Pancreas (tissue), 10 donors: ENCODE data around the gene ANKRD24. TPM values are rescaled to one million over a fixed set of nuclear protein-coding genes. Genes with fewer than 3 reads are reported as not detected.
"Not testable (repeated sequence)": the region's sequence is repeated elsewhere in the genome, so short reads cannot be mapped to it uniquely, and the experiment has no call there.

ENCODE experiments used
- ATAC-seq, 4 donors: fragments of 200-7000 bp; cut with Tn5 transposase; one replicate each; pipeline versions ENCODE4 v1.8.0 to v1.9.1; 2020; ENCODE audit warnings: mild to moderate bottlenecking in 4 of 4, moderate library complexity in 4 of 4
- DNase-seq, 6 donors: peaks; one replicate each; pipeline ENCODE4 v3.0.0-alpha.2; 2020
- FAIRE-seq: peaks from 2 replicates; lab custom pipeline; 2012; peaks lifted over from hg19 to GRCh38; lab: Jason Lieb, UNC
- H3K27ac ChIP-seq, 4 donors: fragments of 200-600 bp; sonication (generic); 1 replicate in 3 of 4; 2 replicates in 1 of 4; pipeline versions ENCODE4 v1.5.0 to v1.8.0; 2020
- H3K27me3 ChIP-seq, 4 donors: fragments of 200-600 bp; one replicate each; pipeline ENCODE4 v1.8.0; 2021
- H3K36me3 ChIP-seq, 3 donors: fragments of 200-600 bp; sonication (generic) in 1 of 3; one replicate each; pipeline versions ENCODE4 v1.5.0 to v1.8.0; 2020 to 2021
- H3K4me1 ChIP-seq, 3 donors: fragments of 200-600 bp; one replicate each; pipeline ENCODE4 v1.8.0; 2021
- H3K4me3 ChIP-seq, 4 donors: fragments of 200-600 bp; sonication (generic) in 2 of 4; one replicate each; pipeline versions ENCODE4 v1.5.0 to v1.8.0; 2020 to 2021
- H3K9me3 ChIP-seq, 4 donors: fragments of 200-600 bp; one replicate each; pipeline ENCODE4 v1.8.0; 2021
- CTCF ChIP-seq, 4 donors: fragments of 200-600 bp; sonication (generic) in 3 of 4; IDR thresholded peaks; one replicate each; pipeline versions ENCODE4 v1.5.0 to v1.8.0; 2021; ENCODE audit warnings: antibody characterized with exemption in 4 of 4
- WGBS, 2 donors: extraction: QIAGEN DNeasy Blood & Tissue Kit; methylation state at CpG; one replicate each; pipeline ENCODE4 v1.1.7; 2013; 5-methylcytosine and 5-hydroxymethylcytosine counted together
- intact Hi-C, 3 donors: fragments of 100-400 bp; cut with DNase I; formaldehyde crosslinking; loops; one replicate each; pipeline versions ENCODE4 v1.11.1 to v1.14.2; 2022
- polyA plus RNA-seq, 2 donors: library from polyadenylated mRNA; stranded (reverse); fragments of 200-250 nt; gene quantifications; one replicate each; pipeline ENCODE4 v1.2.3, GENCODE V29; 2013
- total RNA-seq, 6 donors: library from RNA; stranded (reverse); fragmentation: NEBNext Ultra II Directional in 4 of 6; extraction: Animal tissue kit (Norgen Biotek cat#: 25700) in 4 of 6; gene quantifications; one replicate each; pipeline versions ENCODE4 v1.2.1 to v1.2.4, GENCODE V29; 2021 to 2023
- donor health status: healthy with polysubstance abuse.
- donor health status: DM: no; HTN: no; CAD: no; lungs with moderate emphysema.
- donor health status: DM: no; HTN: no; CAD: no.
- donor health status: control.
- donor health status: control.
- donor health status: Bipolar disorder and iron deficiency.
- donor health status: DM: yes; HTN: yes; CAD: no.
- donor health status: DM: no; HTN: no; CAD: no.
- donor health status: DM: no; HTN: no; CAD: no.
- donor health status: DM: yes; HTN: yes; CAD: no.

The ANKRD24 gene
- total and polyA plus RNA-seq, 8 donors, result 0.70 to 14.2 (median 1.9) TPM

GRCh38 chr19:4151623-4152022, 30.9 kb upstream of the ANKRD24 start:
- DNase-seq, result no peak
- no peaks in the 10 kb centered on the region for H3K36me3 ChIP-seq
- intact Hi-C loops, result no loop called here
- H3K9me3 ChIP-seq, result no peaks in the 10 kb centered on the region
- no peak overlapping the region for H3K27ac ChIP-seq
- 78 to 91% methylated on average over 6 of the region's 6 CpGs for WGBS, 2 donors
- H3K4me3 ChIP-seq, result no peak overlapping the region
- TF ChIP-seq CTCF (IDR thresholded peaks at IDR 0.05), result no peak
- ATAC-seq, result no peak
- FAIRE-seq, result no peak
- no peaks in the 10 kb centered on the region for H3K27me3 ChIP-seq
- H3K4me1 ChIP-seq, result no peaks in the 10 kb centered on the region

- intact Hi-C loops, result no loop called here
- no peak for DNase-seq
These were observed 30.1 kb upstream of the ANKRD24 start for GRCh38 chr19:4152241-4152998.

GRCh38 chr19:4154571-4155312, 27.7 kb upstream of the ANKRD24 start:
- intact Hi-C loops, result no loop called here
- DNase-seq (no peak), FAIRE-seq (no peak), ATAC-seq (no peak)
- no peaks in the 10 kb centered on the region for H3K36me3 ChIP-seq
- no peaks in the 10 kb centered on the region for H3K4me1 ChIP-seq
- no peaks in the 10 kb centered on the region for H3K27me3 ChIP-seq
- whole genome bisulfite sequencing, 2 donors, result 63 to 80% methylated on average over 21 of the region's 21 CpGs
- TF ChIP-seq CTCF (IDR thresholded peaks at IDR 0.05), result no peak
- H3K27ac ChIP-seq, result no peak overlapping the region
- H3K9me3 ChIP-seq, result no peaks in the 10 kb centered on the region
- H3K4me3 ChIP-seq, result no peak overlapping the region

More at GRCh38 chr19:4152241-4152998, 30.1 kb upstream of the ANKRD24 start:
- Histone ChIP-seq H3K36me3 (no peaks in the 10 kb centered on the region), H3K4me1 (no peaks in the 10 kb centered on the region), H3K9me3 (no peaks in the 10 kb centered on the region), H3K4me3 (no peak overlapping the region), H3K27ac (no peak overlapping the region), H3K27me3 (no peaks in the 10 kb centered on the region)
- 63 to 71% methylated on average over 10 of the region's 10 CpGs for WGBS, 2 donors
- ATAC-seq (no peak), FAIRE-seq (no peak)
- no peak for TF ChIP-seq CTCF (IDR thresholded peaks at IDR 0.05)

GRCh38 chr19:4157164-4157563, 25.3 kb upstream of the ANKRD24 start:
- no peaks in the 10 kb centered on the region for H3K27me3 ChIP-seq
- no peak for FAIRE-seq
- TF ChIP-seq CTCF (IDR thresholded peaks at IDR 0.05), result no peak
- H3K4me3 ChIP-seq, result no peak overlapping the region
- H3K4me1 ChIP-seq, result no peaks in the 10 kb centered on the region
- DNase-seq, result peak in 1 of 6 donors; percentile 46
- no peaks in the 10 kb centered on the region for H3K9me3 ChIP-seq
- H3K36me3 ChIP-seq, result no peaks in the 10 kb centered on the region
- no peak overlapping the region for H3K27ac ChIP-seq
- intact Hi-C loops, result no loop called here
- peak in 1 of 4 donors; percentile 22 for ATAC-seq
- 36 to 44% methylated on average over 6 of the region's 6 CpGs for WGBS, 2 donors

- H3K36me3 ChIP-seq, H3K4me1 ChIP-seq, ATAC-seq, H3K4me3 ChIP-seq, intact Hi-C loops, FAIRE-seq, H3K27ac ChIP-seq, H3K9me3 ChIP-seq, H3K27me3 ChIP-seq, DNase-seq: not testable (repeated sequence)
- WGBS, 2 donors, result 53 to 60% methylated on average over 8 of the region's 8 CpGs
These were observed 24.5 kb upstream of the ANKRD24 start for GRCh38 chr19:4157971-4158370.
